NCI-H69 (cell line): Measurements from ENCODE around the gene SETBP1.

ENCODE experiments used
- DNase-seq: peaks from one replicate; lab custom pipeline; 2025; lab: John Stamatoyannopoulos, UW

Gene SETBP1

GRCh38 chr18:44841752-44842587 lies 161.3 kb downstream of the SETBP1 start:
- DNase-seq = peak; percentile 99

GRCh38 chr18:44842588-44843412 lies 162.1 kb downstream of the SETBP1 start:
- DNase-seq = peak; percentile 52

- peak; percentile 47 for DNase-seq
These were observed 163.8 kb downstream of the SETBP1 start for GRCh38 chr18:44844486-44844885.

DNA sequence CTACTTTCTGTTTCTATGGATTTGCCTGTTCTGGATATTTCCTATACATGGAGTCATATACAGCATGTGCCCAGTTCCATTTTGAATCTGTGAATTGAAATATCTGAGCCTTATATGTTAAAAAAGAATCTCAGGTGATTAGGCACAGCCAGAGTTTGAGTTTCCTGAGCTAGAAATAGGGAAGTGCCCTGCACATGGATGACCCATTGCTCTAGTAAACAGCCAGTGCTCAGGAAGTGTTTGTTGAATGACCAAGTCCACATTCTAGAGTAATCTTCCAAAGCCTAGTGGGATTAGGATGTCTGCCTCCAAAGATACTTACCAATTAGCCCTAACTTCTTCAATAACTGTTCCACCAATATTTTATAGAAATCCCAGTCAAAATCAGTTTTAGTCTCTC lies 165.8 kb downstream of the SETBP1 start:
- DNase-seq = no peak

DNA sequence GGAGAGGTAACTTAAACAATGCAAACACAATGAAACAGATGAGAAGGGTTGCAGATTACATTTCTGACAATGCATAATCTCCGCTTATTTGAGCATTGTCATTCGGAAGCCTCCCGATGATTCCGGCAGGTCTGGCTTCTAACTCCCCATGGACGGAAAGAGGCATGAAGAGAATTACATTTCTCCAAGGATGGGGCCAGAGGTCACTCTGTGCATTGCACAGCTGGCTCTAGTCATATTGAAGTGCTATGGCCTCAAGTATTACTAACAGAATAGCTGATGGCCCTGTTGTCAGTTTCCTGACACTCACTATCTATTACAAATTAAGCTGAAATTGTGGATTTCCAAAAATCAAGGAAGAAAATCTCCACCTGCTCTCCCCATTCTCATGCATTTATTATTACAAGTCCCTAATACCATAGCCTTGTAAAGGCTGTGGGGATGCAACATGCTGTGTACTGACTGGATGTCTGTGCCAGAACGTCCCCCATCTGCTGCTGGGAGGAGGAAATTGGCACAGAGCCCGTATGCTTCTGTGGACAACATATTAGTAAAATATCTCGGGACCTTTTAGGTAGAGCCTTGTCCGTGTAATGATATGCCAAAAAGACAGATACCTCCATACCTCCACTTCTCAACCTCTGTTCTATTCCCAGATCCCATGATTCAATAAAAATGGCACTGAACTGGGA lies 168.1 kb downstream of the SETBP1 start:
- DNase-seq = peak; percentile 91

GRCh38 chr18:44849361-44849760 lies 168.7 kb downstream of the SETBP1 start:
- DNase-seq = no peak

DNA sequence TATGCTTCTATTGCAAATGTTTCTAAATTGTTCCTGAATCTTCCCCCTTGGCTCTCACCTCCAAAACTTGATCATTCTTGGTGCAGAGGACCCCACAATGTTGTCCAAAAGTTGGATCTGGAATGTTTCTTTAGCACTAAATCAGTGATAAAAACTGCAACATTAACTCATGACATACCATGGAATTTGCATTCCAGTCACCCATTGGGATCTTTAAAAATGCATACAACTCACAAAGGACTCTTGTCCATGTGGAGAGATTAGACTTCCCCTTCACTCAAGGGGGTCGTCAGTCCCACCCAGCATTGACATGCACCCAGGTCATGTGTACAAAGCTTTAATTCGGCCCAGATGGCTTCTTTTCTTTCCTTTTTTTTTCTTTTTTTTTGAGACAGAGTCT lies 169.3 kb downstream of the SETBP1 start:
- no peak for DNase-seq

DNA sequence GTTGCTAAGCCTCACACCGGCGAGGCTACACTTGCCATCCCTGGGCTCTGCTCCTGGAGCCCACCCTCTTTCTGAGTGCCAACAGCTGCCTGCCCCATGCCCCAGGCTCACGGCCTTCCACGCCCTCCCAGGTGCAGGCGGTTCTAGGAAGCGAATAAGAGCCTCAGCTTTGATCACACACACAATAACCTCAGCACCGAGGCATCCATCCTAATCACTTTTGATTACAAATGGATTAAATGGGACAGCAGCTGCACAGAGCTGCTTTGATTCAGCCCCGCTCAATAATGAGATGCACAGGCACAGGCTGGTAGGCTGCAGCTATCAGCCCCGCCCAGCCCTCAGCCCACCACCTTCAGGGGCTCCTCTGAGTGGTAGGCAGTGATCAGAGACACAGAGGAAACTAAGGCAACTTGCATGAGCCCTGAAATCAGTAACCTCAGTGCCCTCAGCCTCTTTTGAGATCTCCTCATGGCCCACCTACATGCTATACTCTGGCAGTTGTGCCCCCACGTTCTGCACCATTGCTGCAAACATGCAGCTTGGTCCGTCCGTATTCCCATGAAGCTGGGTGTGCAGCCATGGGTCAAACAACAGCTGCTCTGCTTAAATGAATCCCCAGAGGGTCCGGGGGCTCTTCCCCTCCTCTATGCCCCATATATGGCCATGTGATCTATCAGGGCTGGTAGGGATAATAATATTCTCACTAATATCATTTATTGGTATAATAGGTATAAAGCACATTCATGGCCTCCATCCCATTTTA lies 171.4 kb downstream of the SETBP1 start:
- DNase-seq = peak; percentile 87

DNA sequence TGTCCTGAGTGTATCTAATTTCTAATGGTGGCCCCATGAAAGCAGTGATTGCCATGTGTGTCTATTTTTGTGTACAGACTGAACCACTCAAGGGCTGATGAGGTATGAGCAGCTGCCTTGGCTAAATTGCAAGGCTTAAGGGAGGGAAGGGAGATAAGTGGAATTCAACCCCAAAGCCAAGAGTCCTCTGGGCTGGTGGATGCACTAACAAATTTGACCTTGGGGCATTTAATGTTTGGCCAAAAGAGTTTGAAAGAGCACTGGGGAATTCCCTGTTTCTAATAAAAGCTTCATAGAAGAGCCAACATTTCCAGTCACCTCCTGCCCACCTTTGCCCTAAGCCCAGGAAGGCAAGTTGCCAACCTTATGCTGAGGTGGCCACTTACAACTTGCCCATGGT lies 172.1 kb downstream of the SETBP1 start:
- peak; percentile 81 for DNase-seq

DNA sequence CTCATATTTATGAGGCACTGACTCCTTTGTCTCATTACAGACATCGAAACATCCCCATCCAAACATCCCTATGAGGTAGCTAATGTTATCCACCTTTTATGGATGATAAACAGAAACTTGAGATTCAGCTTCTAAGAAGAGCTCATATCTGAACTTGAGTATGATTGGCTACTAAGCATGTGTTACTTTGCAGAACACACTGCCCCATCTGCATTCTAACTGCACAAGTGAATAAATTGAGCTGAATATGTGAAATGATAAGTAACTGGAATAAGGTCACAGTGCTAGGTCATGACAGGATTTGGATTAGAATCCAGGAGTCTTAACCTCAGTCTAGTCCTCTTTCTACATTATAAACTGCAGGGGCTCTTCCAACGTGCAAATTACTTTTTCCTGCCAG lies 172.7 kb downstream of the SETBP1 start:
- DNase-seq = no peak

GRCh38 chr18:44855681-44856080 lies 175.0 kb downstream of the SETBP1 start:
- peak; percentile 39 for DNase-seq

DNA sequence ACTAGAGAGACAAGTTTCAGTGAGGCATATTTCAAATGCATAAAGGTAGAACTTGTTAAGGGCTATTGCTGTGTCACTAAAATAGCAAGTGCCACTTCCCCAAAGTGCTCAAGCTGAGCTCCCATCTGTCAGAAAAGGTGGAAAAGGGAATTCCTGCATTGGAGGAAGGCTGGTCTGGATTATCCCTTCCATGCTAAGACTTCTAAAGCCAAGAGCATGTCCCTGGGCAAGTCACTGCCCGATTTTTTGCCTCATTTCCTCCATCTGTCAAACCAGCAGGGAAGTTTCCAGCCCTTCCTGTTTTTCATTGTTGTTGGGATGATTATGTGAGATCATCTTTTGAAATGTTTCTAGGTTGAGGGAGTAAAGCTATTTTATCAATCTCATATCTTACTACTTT lies 175.5 kb downstream of the SETBP1 start:
- DNase-seq = peak; percentile 94

GRCh38 chr18:44857081-44857480 lies 176.4 kb downstream of the SETBP1 start:
- no peak for DNase-seq

GRCh38 chr18:44857744-44858491 lies 177.2 kb downstream of the SETBP1 start:
- DNase-seq = no peak

- DNase-seq = peak; percentile 78
These were observed 178.6 kb downstream of the SETBP1 start for GRCh38 chr18:44859263-44859662.

GRCh38 chr18:44859751-44860439 lies 179.2 kb downstream of the SETBP1 start:
- no peak for DNase-seq

- no peak for DNase-seq
These were observed 181.4 kb downstream of the SETBP1 start for GRCh38 chr18:44862112-44862511.

DNA sequence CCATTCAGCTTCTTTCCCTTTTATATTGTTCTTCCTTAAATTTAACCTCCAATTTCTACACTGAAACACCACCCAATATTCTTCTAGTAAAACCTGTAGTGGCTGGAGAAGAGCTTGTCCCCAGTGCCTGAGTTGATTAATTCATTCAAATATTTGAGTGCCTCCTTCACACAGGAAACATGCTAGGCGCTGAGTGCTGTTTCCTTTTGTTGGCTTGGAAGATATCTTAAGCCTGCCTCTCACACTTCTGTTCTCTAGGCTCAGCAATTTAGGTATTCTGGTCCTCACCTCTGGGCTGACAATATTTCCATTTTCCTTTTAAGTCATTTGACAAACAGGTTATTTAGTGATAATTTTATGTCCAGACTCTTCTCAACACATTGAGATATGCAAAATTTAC lies 185.4 kb downstream of the SETBP1 start:
- no peak for DNase-seq

- no peak for DNase-seq
These were observed 188.8 kb downstream of the SETBP1 start for GRCh38 chr18:44869533-44869932.
